ENCODE results near the gene RHBDD2. TPM values are rescaled to one million over a fixed set of nuclear protein-coding genes. Genes with fewer than 3 reads are reported as not detected.
A peak's percentile ranks its signal among the peaks of the same experiment; 100 is the strongest.

RHBDD2 gene
- total RNA-seq, 2 donors from 2014 or later = 42.6 to 51.0 TPM

DNA sequence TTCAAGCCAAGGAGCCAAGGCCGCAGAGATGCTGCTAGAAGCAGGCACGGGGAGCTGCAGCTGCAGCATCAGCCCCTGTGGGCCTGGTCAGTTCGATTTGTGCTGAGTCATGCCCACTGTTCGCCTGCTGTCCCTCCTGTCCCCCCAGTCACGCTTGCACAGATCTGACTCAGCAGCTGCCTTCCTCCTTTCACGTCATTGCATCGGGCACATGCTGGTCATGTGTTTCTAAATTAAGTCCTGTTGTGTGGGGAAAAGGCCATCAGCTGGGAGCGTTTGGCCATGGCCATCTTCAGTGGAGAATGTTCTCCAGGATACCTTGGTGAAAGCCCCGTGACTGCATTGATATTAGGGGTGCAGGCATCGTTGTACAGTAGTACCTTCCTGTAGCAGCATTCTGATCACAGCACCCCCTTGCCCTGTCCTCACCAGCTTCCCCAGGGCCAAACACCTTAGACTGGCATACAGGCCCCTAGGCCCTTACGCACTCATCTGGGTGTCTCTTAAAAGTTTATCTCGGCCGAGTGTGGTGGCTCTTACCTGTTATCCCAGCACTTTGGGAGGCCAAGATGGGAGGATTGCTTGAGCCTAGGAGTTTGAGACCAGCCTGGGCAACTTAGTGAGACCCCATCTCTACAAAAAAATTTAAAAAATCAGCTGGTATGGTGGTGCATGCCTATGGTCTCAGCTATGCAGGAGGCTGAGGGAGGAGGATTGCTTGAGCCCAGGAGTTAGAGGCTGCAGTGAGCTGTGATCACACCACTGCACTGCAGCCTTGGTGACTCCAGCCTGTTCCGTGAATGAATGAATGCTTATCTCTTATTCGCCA is 59.3 kb downstream of the RHBDD2 start:
- no peaks in the 10 kb centered on the region for H3K4me1 ChIP-seq
- no peak overlapping the region for H3K9ac ChIP-seq (ENCODE audit: low read depth in 2 of 2, low read length in 2 of 2)
- H3K9me3 ChIP-seq = no peaks in the 10 kb centered on the region
- TF ChIP-seq CTCF (IDR thresholded peaks at IDR 0.05) = no peak
- no peak overlapping the region for H3K4me3 ChIP-seq
- no peaks in the 10 kb centered on the region for H3K27me3 ChIP-seq
- peak; percentile 32 for DNase-seq
- H3K27ac ChIP-seq = no peak overlapping the region
- H3K36me3 ChIP-seq = no peaks in the 10 kb centered on the region
- intact Hi-C loops (cut with DNase I) = no loop called here

Small RNAs within 50 kb of the gene (microRNA-seq; reads per million reads assigned to microRNA genes)
- gene MIR4651 = not detected

Other genes with a start within 250 kb of the RHBDD2 start
- gene HIP1, start 140.1 kb upstream of the RHBDD2 start, total RNA-seq = 1 to 10 TPM; 4.8 to 5.5 TPM
- under 1 TPM; 0.82 to 0.91 TPM for gene CCL26, start 106.8 kb upstream of the RHBDD2 start, total RNA-seq
- 10 to 100 TPM; 15.7 to 18.4 TPM for gene CCL24, start 65.2 kb upstream of the RHBDD2 start, total RNA-seq
- gene POR, start 36.1 kb downstream of the RHBDD2 start, total RNA-seq = 100 to 1,000 TPM; 126 to 169 TPM
- 10 to 100 TPM; 56.3 to 94.1 TPM for gene TMEM120A, start 115.6 kb downstream of the RHBDD2 start, total RNA-seq
- gene STYXL1, start 169.0 kb downstream of the RHBDD2 start, total RNA-seq = 10 to 100 TPM; 32.4 to 36.7 TPM
- 100 to 1,000 TPM; 306 to 337 TPM for gene MDH2, start 169.1 kb downstream of the RHBDD2 start, total RNA-seq